HG03558 (cell line): Measurements from ENCODE around the gene ATG5.
"Not testable (repeated sequence)": the region's sequence is repeated elsewhere in the genome, so short reads cannot be mapped to it uniquely, and the experiment has no call there.

Source experiments
- ATAC-seq: cut with Tn5 transposase; IDR thresholded peaks from one replicate; pipeline ENCODE4 v1.9.1; 2021; ENCODE audit warnings: moderate number of reproducible peaks; ENCODE audit not compliant: unreplicated experiment; ENCODE audit errors: extremely low read depth

Gene ATG5

DNA sequence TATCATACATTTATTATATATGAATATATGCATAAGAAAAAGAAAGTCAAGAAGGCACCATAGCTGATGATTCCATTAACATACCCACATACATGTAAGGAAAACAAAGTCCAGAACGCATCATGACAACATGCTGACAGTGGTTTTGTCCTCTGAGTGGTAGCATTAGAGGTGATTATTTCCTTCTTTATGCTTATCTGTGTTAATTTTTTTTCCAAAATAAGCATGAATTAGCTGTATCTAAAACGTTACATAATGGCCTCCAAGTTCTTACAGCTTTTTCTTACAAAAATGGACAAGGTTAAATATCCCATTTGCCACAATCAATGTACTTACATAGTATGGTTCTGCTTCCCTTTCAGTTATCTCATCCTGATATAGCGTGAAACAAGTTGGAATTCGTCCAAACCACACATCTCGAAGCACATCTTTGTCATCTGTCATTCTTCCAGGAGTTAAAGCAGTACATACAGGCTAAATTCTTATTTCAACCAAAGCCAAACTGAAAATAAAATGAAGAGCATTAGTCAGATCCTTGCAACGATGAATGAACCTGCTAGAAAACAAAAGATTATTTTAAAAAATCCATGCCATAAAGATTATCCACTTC is 9.7 kb downstream of the ATG5 start:
- no peak for ATAC-seq

DNA sequence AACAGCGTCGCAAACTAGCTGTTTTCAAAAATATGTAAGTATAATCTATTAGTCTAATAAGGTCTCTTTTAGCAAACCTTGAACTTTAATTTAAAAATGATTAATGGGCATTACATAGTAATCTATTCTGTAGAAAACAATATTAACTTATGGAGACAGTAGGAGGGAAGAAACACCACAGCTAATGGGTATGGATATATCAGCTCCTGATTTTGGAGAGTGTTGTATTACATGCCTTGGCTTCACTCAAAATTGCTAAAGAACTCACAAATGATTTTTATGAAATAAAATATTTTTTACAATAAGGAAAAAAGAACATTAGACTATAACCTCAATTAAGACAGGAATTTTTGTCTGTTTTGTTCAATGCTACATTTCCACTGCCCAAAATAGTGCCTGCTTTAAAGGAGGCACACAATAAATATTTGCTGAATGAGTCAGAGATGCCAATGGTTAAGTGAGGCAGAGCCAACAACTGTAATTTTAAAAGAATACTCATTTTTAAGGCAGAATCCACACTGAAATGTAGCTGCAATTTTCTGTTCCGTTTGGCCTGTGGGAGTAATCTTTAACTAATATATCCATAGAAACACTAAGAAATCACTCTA is 15.7 kb downstream of the ATG5 start:
- no peak for ATAC-seq

DNA sequence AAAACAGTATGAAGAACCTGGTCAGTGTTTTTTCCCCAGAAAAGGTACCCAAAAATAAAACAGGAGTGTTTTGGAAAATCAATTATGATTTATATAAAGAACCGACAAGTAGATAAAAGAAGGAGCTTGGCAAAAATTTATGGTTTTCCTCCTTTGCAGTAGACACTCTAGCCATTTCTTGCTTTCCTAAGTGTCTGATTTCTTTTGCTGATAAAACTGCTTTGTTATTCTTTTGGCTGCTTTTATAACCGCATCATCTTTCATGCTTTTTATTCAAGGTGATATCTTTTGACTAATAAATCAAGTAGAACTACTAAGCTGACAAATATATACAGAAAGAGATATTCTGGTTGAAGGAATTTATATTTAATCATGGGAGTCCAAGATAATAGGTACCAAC is 16.6 kb downstream of the ATG5 start:
- no peak for ATAC-seq

DNA sequence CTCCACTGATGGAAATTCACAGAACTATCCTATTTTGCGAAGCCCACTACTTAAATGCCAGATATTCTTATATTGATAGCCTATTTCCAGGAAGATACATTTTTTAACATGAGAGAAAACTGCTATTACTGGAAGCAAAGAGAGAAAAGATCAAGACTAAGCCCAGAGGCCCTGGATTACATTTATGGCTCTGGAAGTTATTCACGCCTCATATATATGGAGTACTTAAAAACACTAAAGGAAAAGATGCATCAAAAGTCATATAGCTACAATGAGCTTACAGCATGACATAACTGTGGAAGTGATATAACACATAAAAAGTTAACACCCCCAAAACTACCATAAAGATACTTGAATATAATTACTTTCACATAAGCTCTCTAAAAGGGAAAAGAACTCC is 19.8 kb downstream of the ATG5 start:
- ATAC-seq, result no peak

DNA sequence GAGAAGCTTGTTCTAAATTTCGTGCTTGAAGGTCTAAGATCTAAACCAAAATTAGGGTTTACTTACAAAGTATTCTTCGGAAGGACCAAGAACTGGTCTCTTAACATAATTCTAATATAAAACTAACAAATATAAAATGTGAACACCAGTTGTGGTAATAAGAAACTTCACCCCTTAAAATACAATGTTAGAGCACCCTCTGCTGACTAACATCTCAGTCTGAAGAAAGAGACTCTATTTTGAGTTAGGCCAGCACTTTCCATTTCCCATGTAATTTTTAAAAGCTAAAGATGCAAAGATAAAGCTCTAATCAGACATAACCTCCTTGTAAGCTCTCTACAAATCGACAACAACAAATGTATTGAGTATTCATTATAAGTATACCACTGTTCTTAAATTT is 24.6 kb downstream of the ATG5 start:
- no peak for ATAC-seq

DNA sequence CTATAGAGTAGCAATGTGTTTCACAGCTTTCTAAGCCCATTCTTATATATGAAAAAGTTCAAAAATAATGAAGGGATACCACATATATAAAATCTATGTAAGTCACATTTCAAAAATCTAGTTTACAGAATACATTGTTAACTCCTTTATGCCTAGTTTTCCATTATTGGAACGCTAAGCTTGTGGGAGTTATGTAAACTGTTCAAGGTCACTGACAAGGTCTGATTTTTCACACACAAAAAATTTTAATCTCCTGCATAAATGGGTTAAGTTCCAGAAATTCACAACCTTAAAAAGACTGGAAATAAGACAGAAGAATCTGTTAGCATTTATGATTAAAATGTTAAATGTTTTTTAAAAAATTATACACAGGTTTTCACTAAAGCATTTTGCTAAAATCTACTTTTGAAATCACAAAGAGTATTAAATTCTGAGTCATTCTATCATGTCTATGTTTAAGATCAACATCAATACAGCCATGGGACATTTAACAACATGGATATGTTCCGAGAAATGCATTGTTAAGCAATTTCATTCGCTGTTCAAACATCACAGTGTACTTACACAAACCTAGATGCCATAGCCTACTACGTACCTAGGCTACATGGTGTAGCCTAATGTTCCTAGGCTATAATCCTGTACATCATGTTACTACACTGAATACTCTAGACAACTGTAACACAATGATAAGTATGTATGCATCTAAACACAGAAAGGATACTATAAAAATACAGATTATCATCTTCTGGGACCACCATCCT is 25.4 kb downstream of the ATG5 start:
- no peak for ATAC-seq

DNA sequence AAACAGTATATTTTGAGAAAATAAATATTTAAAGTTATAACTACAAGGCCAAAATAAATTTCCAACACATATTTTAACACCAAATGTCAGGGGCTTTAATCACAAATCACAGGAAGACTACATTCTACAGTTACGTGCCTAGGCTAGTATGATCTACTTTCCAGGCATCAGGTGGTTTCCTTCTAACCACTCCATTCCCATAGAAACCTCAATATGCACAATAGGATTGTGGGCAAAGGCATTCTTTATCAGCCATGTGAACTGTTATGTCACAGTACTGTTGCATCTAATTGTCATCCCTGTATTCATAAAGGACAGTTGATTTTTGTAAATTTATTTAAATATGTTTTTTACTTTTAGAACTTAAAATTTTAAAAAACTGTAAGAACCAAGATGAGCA is 32.4 kb downstream of the ATG5 start:
- ATAC-seq, result no peak

DNA sequence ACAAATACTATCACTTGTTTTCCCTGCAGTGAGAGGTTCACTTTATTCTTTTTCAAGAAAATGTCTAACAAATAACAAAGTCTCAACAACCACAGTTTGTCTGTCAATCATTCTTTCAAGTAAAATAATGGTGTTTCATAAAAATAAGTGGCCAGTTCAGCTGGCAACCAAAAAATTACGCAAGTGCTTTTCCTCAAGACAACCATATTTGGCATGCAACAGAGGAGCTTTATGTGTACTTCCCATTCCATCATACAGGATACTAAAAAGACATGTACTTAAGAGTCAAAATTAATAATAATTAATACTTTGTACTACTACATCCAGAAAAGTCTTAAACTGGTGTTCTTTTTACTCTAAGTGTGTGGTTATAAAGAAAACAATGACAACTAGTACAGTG is 34.6 kb downstream of the ATG5 start:
- no peak for ATAC-seq

DNA sequence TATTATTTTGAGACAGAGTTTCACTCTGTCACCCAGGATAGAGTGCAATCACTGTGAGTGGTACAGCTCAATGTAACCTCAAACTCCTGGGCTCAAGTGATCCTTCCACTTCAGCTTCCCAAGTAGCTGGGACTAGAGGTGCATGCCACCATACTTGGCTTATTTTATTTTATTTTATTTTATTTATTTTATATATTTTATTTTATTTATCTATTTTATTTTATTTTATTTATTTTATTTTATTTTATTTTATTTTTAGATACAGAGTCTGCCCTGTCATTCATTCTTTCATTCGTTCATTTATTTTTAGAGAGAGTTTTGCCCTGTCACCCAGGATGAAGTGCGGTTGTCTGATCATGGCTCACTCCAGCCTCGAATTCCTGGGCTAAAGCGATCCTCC is 35.5 kb downstream of the ATG5 start:
- no peak for ATAC-seq

DNA sequence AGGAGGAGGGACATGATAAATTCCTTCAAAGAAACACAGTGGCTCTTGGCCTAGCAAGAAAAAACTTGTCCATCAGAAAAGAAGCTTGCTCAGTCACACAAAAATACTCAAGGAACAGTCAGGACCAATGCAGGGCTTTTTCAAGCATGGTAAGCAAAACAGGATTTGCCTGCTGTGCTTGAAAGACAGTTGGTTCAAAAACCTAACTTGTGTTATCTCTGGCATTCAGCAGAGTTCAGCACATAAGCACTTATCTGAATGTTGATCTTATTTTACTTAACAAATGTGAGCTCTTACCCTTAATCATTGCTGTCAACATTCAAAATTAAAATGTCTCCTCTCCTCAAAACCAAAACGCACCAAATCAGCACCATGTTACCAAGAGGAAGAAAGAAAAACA is 38.3 kb downstream of the ATG5 start:
- no peak for ATAC-seq

DNA sequence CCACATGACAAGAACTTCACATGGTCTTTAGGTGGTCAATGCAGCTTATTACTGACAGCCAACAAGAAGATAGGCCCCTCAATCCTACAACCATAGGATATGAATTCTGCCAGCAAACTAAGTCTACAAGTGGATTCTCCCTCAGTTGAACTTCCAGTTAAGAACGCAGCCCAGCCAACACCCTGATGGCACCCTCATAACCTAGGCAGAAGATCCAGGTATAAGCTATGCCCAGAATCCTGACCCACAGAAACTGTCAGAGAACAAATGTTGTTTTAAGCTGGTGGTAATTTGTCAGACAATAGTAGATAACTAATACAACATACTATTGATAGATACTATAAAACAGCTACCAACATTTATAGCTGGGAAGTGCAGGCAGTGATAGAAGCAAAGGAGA is 38.8 kb downstream of the ATG5 start:
- ATAC-seq, result no peak

DNA sequence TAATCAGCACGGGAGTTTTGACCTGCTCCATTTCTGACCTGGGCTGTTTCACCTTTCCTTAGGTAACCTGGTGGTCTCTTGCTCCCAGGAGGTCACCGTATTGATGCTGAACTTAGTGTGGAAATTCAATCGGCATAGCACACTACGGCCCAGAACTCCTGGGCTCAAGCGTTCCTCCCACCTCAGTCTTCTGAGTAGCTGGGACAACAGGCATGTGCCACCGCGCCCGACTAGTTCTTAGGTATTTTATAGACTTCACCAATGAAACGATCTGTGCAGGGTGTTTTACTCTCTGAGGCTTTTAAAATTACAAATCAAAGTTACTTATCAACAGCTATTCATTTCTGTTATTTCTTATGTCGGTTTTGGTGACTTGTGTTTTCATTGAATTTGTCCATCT is 42.1 kb downstream of the ATG5 start:
- no peak for ATAC-seq

DNA sequence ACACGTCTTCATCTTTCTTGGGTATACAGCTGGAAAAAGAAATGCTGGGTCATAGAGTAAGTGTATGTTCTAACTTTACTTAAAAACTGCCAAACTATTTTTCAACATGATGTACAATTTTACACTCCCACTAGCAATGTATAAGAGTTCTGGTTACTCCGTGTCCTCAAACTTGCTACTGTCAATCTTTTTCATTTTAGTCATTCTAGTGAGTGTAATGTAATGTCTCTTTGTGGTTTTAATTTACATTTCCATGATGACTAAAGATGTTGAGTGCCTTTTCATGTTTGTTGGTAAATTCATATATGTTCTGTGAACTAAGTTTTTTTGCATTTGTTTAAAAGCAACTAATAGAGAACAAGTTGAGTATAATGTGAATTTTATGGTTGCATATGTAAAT is 43.9 kb downstream of the ATG5 start:
- no peak for ATAC-seq

DNA sequence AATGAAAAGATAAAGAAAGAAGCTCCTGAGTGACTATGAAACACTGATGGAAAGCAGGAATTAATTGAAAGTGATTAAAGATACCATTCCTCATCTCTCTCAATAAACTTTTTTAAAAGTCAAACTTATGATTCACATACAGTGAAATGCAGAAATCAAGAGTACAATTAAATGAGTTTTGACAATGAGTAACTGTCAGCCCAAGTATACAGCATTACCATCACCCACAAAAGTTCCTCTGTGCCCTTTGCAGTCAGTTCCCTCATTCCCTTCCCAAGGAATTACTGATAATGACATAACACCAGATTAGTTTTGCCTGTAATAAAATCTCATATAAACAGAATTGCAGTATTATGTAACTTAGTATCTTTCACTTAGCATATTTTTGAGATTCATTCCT is 44.5 kb downstream of the ATG5 start:
- ATAC-seq, result no peak

DNA sequence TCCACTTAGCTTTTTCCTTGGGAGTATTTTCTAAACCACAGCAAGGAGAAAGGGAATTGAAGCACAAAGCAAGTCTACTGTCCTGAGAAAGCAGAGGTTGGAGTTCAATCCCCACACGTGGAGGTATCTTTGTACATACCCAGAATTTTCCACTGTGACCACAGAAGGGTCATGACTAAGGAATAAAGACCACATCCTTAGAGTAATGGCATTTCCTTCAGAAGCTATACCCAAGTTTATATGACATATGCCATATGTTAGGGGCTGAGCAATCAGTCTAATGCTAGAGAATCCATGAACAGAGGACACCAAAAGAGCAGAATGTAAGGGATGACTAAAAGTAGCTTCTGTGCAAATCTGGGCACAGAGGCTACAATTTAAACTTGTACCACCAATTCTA is 46.4 kb downstream of the ATG5 start:
- ATAC-seq, result no peak

DNA sequence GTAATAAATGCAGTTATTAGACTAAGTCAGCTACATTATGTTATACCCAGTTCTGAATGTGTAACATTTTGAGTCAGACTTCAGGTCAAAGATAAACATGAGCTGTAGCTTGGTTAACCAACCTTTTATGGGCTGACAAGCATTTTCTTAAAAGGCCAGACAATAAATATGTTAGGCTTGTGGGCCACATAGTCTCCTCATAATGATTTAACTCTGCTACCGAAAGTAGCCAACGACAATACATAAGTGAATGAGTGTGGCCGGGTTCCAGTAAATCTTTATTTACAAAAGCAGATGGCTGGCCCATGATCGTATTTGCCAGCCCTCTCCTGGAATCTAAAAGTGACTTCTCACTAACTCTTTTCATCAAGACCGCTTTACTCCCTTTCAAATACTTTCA is 49.9 kb downstream of the ATG5 start:
- ATAC-seq, result no peak

DNA sequence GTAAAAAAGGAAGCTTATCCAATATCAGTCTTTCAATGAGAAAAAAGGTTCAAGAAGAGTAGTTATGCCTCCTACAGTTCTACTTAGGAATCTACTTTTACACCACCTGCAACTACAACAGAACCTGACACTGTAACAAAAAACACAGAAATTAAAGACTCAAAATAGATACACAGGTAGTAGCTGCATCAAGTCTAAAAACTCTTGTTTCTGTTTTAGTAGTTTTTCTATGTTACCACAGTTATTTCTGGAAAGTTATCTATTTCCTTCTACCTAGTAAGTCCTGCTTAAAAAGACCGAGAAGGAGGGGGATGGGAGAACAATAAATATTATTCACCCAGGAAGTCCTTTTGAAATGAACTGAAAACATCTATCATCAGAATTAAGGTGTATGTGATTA is 52.5 kb downstream of the ATG5 start:
- ATAC-seq, result no peak

DNA sequence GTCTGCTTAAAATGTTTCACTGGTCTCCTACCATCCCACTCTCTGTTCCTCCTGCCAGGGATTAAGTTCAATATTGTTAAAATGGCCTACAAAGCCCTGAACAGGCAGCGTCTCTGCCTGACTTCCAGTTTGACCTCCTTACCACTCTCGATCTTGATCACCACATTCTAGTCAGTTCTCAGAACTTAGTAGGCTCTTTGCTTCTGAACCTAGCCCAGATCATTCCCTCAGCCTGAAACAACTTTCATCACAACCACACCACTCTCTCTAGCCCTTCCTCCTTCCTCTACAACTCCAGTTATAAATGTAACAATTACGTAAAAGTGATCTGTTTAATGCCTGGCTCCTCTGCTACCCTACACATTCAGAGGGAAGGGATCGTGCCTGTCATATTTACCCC is 53.3 kb downstream of the ATG5 start:
- ATAC-seq, result no peak

DNA sequence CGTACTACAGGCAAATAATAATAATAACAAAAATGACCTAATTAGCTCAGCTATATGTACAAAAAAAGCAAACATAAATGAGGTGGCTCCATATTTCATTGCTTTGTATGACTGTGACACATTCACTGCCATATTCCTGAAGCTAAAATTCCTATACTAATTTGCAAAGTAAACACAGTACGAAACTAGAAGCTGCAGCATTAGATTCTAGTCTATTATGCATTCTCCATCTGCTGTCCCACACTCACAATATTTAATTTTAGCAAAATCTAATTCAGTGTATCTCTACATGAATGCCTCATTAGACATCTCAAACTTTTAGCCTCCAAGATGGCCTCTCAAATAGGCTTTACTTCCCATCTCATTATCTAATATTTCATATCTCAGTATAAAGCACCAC is 55.1 kb downstream of the ATG5 start:
- ATAC-seq, result no peak

DNA sequence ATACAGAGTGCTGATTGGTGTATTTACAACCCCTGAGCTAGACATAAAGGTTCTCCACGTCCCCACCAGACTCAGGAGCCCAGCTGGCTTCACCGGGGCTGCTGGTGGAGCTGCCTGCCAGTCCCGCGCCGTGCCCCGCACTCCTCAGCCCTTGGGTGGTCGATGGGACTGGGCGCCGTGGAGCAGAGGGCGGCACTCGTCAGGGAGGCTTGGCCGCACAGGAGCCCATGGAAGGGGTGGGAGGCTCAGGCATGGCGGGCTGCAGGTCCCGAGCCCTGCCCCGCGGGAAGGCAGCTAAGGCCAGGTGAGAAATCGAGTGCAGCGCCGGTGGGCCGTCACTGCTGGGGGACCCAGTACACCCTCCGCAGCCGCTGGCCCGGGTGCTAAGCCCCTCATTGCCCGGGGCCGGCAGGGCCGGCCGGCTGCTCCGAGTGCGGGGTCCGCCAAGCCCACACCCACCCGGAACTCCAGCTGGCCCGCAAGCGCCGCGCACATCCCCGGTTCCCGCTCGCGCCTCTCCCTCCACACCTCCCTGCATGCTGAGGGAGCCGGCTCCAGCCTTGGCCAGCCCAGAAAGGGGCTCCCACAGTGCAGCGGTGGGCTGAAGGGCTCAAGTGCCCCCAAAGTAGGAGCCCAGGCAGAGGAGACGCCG is 56.2 kb downstream of the ATG5 start:
- not testable (repeated sequence) for ATAC-seq

DNA sequence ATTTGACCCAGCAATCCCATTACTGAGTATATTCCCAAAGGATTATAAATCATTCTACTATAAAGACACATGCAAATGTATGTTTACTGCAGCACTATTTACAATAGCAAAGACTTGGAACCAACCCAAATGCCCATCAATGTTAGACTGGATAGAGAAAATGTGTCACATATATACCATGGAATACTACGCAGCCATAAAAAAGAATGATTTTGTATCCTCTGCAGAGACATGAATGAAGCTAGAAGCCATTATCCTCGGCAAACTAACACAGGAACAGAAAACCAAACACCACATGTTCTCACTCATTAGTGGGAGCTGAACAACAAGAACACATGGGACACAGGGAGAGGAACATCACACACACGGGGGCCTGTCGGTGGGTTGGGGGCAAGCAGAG is 57.1 kb downstream of the ATG5 start:
- ATAC-seq, result not testable (repeated sequence)
